NCI-H524 (cell line): ENCODE measurements around the gene SSBP3.
A peak's percentile ranks its signal among the peaks of the same experiment; 100 is the strongest.
"Not testable (repeated sequence)": the region's sequence is repeated elsewhere in the genome, so short reads cannot be mapped to it uniquely, and the experiment has no call there.

Experiments used
- DNase-seq, 2 experiments: peaks; one replicate each; lab custom pipeline; 2025; lab: John Stamatoyannopoulos, UW

SSBP3 gene

GRCh38 chr1:54221113-54221834 is 184.9 kb downstream of the SSBP3 start:
- no peak for DNase-seq

- DNase-seq, result peak; percentile 32 to 83
These were observed 186.0 kb downstream of the SSBP3 start for GRCh38 chr1:54220004-54220811.

DNA sequence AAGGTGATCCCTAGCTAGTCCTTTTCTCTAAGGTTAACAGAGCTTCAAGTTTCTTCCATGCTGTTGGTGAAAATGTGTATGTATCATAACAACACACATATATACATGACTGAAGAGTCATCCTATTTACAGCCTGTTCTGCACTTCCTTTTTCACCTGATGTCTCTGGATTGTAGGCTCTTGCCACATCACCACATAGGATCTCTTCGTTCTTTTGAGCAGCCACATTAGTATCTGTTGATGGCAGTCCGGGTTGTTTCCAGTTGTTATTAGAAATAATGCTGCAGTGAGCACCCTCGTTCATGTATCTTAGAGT is 186.5 kb downstream of the SSBP3 start:
- DNase-seq, result no peak

GRCh38 chr1:54218883-54219687 is 187.1 kb downstream of the SSBP3 start:
- DNase-seq, result peak in 1 of 2 experiments; percentile 66

GRCh38 chr1:54215523-54215922 is 190.7 kb downstream of the SSBP3 start:
- DNase-seq, result no peak

DNA sequence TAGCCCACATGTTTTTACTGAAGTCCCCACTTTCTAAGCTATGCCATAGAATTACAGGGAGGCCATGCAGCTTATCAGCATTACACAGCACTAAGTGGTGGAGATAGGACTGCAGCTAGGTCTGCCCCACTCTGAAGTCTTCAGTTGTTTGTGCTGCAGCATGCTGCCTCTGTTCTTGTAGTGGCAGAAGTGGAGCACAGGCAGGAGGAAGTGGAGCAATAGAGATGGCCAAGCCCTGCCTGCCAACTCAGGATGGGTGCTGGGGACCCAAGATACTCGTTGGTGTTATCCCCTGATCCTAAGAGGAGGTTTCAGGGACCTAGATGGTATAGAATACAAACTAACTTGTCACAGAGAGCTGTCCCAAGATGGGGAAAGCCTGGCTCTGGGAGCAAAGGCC is 193.3 kb downstream of the SSBP3 start:
- no peak for DNase-seq

DNA sequence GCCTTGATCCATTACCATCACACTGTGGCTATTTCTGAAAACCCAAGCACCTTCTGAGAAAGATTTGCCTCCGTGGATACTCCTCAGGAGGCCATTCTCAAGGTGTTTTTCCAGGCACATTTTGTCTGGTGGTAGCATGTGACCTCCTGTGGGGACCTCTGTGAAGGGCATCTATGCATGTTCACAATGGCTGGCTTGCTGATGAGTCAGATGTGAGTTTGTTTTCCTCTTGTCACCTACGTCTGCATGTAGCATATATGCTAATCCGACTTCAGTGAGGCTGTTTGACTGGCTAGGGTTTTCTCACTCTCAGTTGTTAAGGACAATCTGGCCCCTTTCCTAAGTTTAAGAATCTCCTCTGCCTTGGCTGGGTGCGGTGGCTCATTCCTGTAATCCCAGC is 198.3 kb downstream of the SSBP3 start:
- not testable (repeated sequence) for DNase-seq

DNA sequence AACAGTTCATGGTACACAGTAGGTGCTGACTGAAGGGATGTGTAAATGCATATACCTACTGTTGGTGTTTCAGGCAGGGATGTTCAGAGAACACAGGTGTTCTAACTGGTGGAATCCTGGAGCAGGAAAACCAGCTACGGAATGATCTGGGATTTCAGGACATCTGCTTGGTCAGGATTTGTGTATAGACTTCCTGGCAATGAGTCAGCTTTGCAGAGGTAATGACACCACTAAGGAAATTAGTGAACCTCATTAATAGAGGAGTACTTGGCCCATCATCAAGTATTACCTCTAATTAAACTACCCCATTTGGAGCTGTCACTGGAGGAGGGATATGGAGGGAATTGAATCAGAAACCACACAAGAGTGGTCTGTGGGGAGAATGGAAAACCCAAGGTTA is 198.9 kb downstream of the SSBP3 start:
- DNase-seq, result no peak

GRCh38 chr1:54204199-54204598 is 202.0 kb downstream of the SSBP3 start:
- no peak for DNase-seq

- no peak for DNase-seq
These were observed 205.6 kb downstream of the SSBP3 start for GRCh38 chr1:54200519-54200997.

GRCh38 chr1:54199765-54200518 is 206.3 kb downstream of the SSBP3 start, which contains the start of the genes CYB5RL and MRPL37:
Gene CYB5RL (minus strand): TSS chr1:54200030. CDS start chr1:54195616, 4,414 bp downstream.
Gene MRPL37 (plus strand): TSS chr1:54200167. CDS start chr1:54200244, 77 bp downstream.
- DNase-seq, result peak; percentile 94 to 95

GRCh38 chr1:54199151-54199764 is 206.9 kb downstream of the SSBP3 start:
- DNase-seq, result peak in 1 of 2 experiments; percentile 47

DNA sequence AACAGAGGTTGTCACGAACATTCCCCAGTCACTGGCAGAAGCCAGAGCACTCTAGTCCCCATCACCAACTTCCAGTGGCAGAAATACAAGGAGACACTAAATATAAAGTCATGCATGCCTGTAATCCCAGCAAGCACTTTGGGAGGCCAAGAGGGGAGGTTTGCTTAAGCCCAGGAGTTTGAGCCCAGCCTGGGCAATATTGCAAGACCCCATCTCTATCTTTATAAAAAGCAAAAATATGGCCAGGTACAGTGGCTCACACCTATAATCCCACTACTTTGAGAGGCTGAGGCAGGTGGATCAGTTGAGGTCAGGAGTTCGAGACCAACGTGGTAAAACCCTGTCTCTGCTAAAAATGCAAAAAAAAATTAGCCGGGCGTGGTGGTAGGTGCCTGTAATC is 212.7 kb downstream of the SSBP3 start:
- DNase-seq, result no peak

GRCh38 chr1:54191525-54191924 is 214.7 kb downstream of the SSBP3 start:
- DNase-seq, result no peak

- DNase-seq, result no peak
These were observed 215.7 kb downstream of the SSBP3 start for GRCh38 chr1:54190526-54190925.

- DNase-seq, result no peak
These were observed 217.9 kb downstream of the SSBP3 start for GRCh38 chr1:54188291-54188690.

DNA sequence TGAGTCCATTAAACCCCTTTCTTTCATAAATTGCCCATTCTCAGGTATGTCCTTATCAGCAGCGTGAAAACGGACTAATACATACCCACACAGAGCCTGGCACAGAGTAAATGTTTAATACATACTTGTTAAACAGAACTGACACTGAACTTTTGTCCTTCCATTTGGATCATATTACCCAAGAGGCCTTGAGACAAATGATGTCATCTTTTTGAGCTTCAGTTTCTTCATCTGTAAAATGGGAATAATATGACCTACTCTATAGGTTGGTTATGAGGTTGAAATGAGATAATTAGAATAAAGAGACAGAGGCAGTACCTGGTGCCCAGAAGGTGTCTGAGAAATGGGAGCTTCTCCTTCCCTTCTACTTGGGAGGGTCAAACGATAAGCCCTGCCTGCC is 220.1 kb downstream of the SSBP3 start:
- DNase-seq, result no peak

- peak in 1 of 2 experiments; percentile 36 for DNase-seq
These were observed 225.4 kb downstream of the SSBP3 start for GRCh38 chr1:54180701-54181360.

- DNase-seq, result no peak
These were observed 227.7 kb downstream of the SSBP3 start for GRCh38 chr1:54178296-54179070.

DNA sequence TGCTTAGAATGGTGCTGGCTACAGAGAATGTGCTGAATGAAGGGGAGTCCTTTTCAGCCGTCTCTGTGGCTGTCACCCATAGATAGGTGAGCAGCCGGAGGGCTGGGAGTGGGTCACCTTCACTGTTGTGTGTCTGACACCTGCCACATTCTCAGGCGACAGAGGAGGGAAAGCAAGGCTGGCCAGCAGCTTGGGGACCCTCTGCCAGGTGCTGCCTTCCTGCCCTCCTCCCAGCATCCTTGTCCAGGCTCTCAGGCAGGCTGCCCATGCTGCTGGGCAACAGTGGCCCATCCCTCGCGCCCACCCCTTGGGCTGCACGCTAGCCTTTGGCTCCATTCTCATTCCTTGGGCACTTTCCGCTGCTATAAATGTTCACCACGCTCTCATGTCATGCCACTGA is 228.5 kb downstream of the SSBP3 start:
- DNase-seq, result no peak
